Mucosa of descending colon (tissue), 3 donors: Measurements from ENCODE around the gene SHKBP1. TPM values are rescaled to one million over a fixed set of nuclear protein-coding genes. Genes with fewer than 3 reads are reported as not detected.

Source experiments
- ATAC-seq: fragments of 200-7000 bp; cut with Tn5 transposase; one replicate; pipeline ENCODE4 v1.9.1; 2020; ENCODE audit warnings: mild to moderate bottlenecking, moderate library complexity
- DNase-seq, 3 donors: peaks; one replicate each; pipeline ENCODE4 v3.0.0-alpha.2; 2020
- H3K36me3 ChIP-seq: fragments of 200-600 bp; one replicate; pipeline ENCODE4 v1.8.0; 2021; ENCODE audit warnings: low read depth, mild to moderate bottlenecking
- H3K4me1 ChIP-seq: fragments of 200-600 bp; one replicate; pipeline ENCODE4 v1.8.0; 2021; ENCODE audit warnings: low read depth, mild to moderate bottlenecking
- H3K4me3 ChIP-seq: fragments of 200-600 bp; one replicate; pipeline ENCODE4 v1.8.0; 2021; ENCODE audit warnings: mild to moderate bottlenecking
- H3K9me3 ChIP-seq: fragments of 200-600 bp; one replicate; pipeline ENCODE4 v1.8.0; 2021; ENCODE audit warnings: mild to moderate bottlenecking
- CTCF ChIP-seq: fragments of 200-600 bp; IDR thresholded peaks from one replicate; pipeline ENCODE4 v1.8.0; 2022; ENCODE audit warnings: antibody characterized with exemption, mild to moderate bottlenecking
- intact Hi-C, 2 donors: fragments of 100-400 bp; cut with DNase I in 1 of 2; cut with micrococcal nuclease in 1 of 2; formaldehyde crosslinking; loops; one replicate each; pipeline versions ENCODE4 v1.11.0 to v1.11.1; 2022; cut with DNase I, micrococcal nuclease
- long read RNA-seq, 2 donors: library from polyadenylated mRNA; unstranded; transcript quantifications; one replicate each; pipeline ENCODE4 v2.0.0, GENCODE V29; 2019 to 2021
- total RNA-seq, 3 donors: library from RNA; stranded (reverse); fragmentation: NEBNext Ultra II Directional in 2 of 3; extraction: Animal tissue kit (Norgen Biotek cat#: 25700) in 2 of 3; gene quantifications; one replicate each; pipeline versions ENCODE4 v1.2.1 to v1.2.4, GENCODE V29; 2021 to 2023
- donor health status: DM: no; HTN: no; CAD: no; lungs with moderate emphysema.
- donor health status: DM: no; HTN: no; CAD: no.
- donor health status: DM: no; HTN: yes; CAD: no.

Gene SHKBP1
- 10 to 100 TPM; 58.1 to 70.6 (median 62.2) TPM for total RNA-seq
- long read RNA-seq, donor 1, transcript SHKBP1-201 (18 exons, 2,363 nt), result major isoform, 86 of 122 reads
- long read RNA-seq, donor 1, partial matches to known transcripts, result 9 of 122 reads
- long read RNA-seq, donor 1, other reads (novel, unspliced or antisense), result 25 of 122 reads
- long read RNA-seq, donor 2, transcript SHKBP1-201 (18 exons, 2,363 nt), result major isoform, 41 of 58 reads
- long read RNA-seq, donor 2, partial matches to known transcripts, result 8 of 58 reads
- long read RNA-seq, donor 2, other reads (novel, unspliced or antisense), result 9 of 58 reads

DNA sequence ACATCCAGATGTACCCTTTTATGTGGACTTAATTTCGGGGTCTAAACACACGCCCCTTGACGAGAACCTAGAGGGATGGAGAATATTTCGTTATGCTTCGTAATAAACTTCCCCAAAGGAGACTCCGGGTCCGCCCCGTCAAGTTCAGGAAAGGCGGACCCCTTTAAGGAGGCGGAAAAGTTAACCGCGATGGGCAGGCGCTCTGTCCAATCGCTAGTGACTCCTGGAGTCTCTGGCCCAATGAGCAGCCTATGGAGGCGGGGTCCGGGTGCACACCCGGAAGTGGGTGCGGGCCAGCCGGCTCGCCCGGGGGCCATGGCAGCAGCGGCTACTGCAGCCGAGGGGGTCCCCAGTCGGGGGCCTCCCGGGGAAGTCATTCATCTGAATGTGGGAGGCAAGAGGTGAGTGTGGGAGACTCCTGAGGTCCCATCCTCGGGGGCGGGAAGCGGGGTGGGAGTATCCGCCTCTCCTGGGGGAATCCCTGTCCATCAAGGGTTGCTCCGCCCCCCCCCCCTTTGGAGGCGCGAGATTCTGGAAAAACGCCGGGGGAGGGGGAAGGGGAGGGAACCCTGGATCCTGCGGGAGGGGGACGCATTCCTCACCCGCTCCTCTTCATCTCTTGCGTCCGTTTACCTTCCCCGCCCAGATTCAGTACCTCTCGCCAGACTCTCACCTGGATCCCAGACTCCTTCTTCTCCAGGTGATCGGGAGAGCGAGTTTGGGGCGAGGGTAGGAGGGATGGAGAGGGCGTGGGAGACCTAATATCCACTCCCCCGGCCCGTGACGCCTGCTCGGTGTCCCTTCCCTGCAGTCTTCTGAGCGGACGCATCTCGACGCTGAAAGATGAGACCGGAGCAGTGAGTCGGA, at the start of gene SHKBP1:
TSS of gene SHKBP1 (plus strand) at position 289 of the 867 bp plus-strand sequence. CDS start at position 316, 27 bp downstream.
- DNase-seq, result peak; percentile 96 to 97 (median 96)
- no peaks in the 10 kb centered on the region for H3K9me3 ChIP-seq
- peak; percentile 100 for ATAC-seq
- no peaks in the 10 kb centered on the region for H3K36me3 ChIP-seq
- intact Hi-C loops, result no loop called here
- no peak for TF ChIP-seq CTCF
- peaks cover 2% of the 10 kb centered on the region for H3K4me1 ChIP-seq
- peak within 1 kb of the TSS; percentile 40 for H3K4me3 ChIP-seq

GRCh38 chr19:40528078-40528477, 48.6 kb upstream of the SHKBP1 start:
- intact Hi-C loops, result loop anchor here in 1 of 2 donors (5.0 kb wide), 1 partner anchor 109 kb away; no protein-coding TSS in a partner anchor
- ATAC-seq, result no peak
- no peak for TF ChIP-seq CTCF

GRCh38 chr19:40528533-40529092, 48.1 kb upstream of the SHKBP1 start:
- ATAC-seq (no peak), DNase-seq (no peak)
- Histone ChIP-seq H3K4me1 (peaks cover 8% of the 10 kb centered on the region), H3K36me3 (no peaks in the 10 kb centered on the region), H3K9me3 (no peaks in the 10 kb centered on the region), H3K4me3 (no peak overlapping the region)
- intact Hi-C loops, result loop anchor here in 1 of 2 donors (5.0 kb wide), 1 partner anchor 109 kb away; no protein-coding TSS in a partner anchor
- no peak for TF ChIP-seq CTCF

More at GRCh38 chr19:40528078-40528477, 48.6 kb upstream of the SHKBP1 start:
- peaks cover 9% of the 10 kb centered on the region for H3K4me1 ChIP-seq
- no peak for DNase-seq
- H3K36me3 ChIP-seq, result no peaks in the 10 kb centered on the region
- H3K9me3 ChIP-seq, result no peaks in the 10 kb centered on the region
- no peak overlapping the region for H3K4me3 ChIP-seq

DNA sequence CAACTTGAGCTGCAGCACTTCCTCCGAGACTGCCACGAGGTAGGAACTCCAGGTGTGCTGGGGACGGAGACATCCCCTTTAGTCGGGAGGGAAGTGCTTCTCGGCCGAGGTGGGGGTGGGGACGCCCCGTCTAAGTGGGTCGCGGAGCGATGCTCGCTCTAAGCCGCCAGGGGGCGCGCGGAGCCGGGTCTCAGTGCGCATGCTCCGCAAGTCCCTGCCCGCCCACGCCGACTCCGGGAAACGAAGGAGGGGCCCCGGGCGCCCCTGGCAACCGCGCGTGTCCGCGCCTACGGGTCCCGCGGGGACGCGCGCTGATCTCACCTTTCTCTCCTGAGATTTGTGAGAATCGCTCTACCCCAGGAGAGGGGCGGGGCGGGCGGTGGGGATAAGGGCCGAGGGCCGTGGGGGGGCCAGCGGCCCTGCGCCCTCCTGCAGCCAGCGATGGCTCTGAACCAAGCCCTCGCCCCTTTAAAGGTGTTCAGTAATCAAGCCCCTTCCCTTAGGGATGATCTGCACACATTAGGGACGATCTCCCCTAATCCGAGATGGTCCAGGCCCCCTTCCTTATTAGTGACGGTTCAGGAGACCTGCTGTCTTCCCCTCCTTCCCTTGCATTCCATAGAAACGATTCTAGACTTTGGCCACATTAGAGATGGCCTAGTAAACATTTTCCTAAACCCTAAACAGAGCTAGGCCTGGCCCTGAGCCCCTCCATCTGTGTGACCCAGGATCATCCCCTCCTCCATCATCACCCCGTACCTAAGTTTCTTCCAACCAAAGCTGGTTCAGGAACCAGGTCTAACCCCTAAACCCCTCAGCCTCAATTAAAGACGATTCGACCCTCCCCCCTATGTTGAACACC, 47.3 kb upstream of the SHKBP1 start:
- ATAC-seq, result peak; percentile 98
- Histone ChIP-seq H3K4me3 (no peak overlapping the region), H3K9me3 (peaks cover 5% of the 10 kb centered on the region), H3K36me3 (no peaks in the 10 kb centered on the region), H3K4me1 (peaks cover 8% of the 10 kb centered on the region)
- peak; percentile 89 for TF ChIP-seq CTCF
- intact Hi-C loops, result loop anchor here in 1 of 2 donors (5.0 kb wide), 1 partner anchor 108 kb away; no protein-coding TSS in a partner anchor
- DNase-seq, result peak; percentile 84 to 91 (median 88)
